Mesenchymal stem cell (in vitro differentiated cells and primary cell): ENCODE data around the gene DNAH10.

Experiments
- DNase-seq: peaks from one replicate; pipeline ENCODE4 v3.0.0-alpha.2; 2013
- H2AFZ ChIP-seq: one replicate; pipeline ENCODE4 v1.6.1; 2013; ENCODE audit warnings: low read depth, mild to moderate bottlenecking, control low read depth, inconsistent platforms, low read length, moderate library complexity
- H2AK5ac ChIP-seq: 2 replicates; pipeline ENCODE4 v1.6.1; 2013; ENCODE audit warnings: low read length, moderate library complexity, mild to moderate bottlenecking, inconsistent platforms; ENCODE audit not compliant: severe bottlenecking
- H2BK120ac ChIP-seq: one replicate; pipeline ENCODE4 v1.6.1; 2013; ENCODE audit warnings: low read depth, mild to moderate bottlenecking, inconsistent platforms, low read length, moderate library complexity
- H2BK12ac ChIP-seq, 2 experiments: one replicate each; pipeline ENCODE4 v1.6.1; 2013; ENCODE audit warnings: inconsistent platforms in 2 of 2, low read length in 2 of 2, mild to moderate bottlenecking in 2 of 2, moderate library complexity in 2 of 2, control low read depth in 1 of 2
- H2BK15ac ChIP-seq: one replicate; pipeline ENCODE4 v1.6.1; 2013; ENCODE audit warnings: mild to moderate bottlenecking, low read depth, inconsistent platforms; ENCODE audit not compliant: poor library complexity, severe bottlenecking
- H2BK5ac ChIP-seq: 2 replicates; pipeline ENCODE4 v1.6.1; 2013; ENCODE audit warnings: low read depth, mild to moderate bottlenecking, low read length, control low read depth, inconsistent platforms; ENCODE audit not compliant: poor library complexity, severe bottlenecking
- H3K14ac ChIP-seq, 2 experiments: one replicate each; pipeline ENCODE4 v1.6.1; 2013; ENCODE audit warnings: inconsistent platforms in 2 of 2, low read length in 2 of 2, control low read depth in 1 of 2, mild to moderate bottlenecking in 1 of 2, moderate library complexity in 1 of 2
- H3K18ac ChIP-seq, 2 experiments: one replicate each; pipeline ENCODE4 v1.6.1; 2013; ENCODE audit warnings: inconsistent platforms in 2 of 2, low read length in 2 of 2, control low read depth in 1 of 2, low read depth in 1 of 2, mild to moderate bottlenecking in 1 of 2
- H3K23ac ChIP-seq, 2 experiments: one replicate each; pipeline ENCODE4 v1.6.1; 2013; ENCODE audit warnings: inconsistent platforms in 2 of 2, low read length in 2 of 2, mild to moderate bottlenecking in 2 of 2, moderate library complexity in 2 of 2, control low read depth in 1 of 2
- H3K27ac ChIP-seq: 2 replicates; pipeline ENCODE4 v1.5.1; 2013; ENCODE audit warnings: mild to moderate bottlenecking, moderate library complexity, low read length, control low read depth, inconsistent platforms; ENCODE audit not compliant: poor library complexity, severe bottlenecking
- H3K27me3 ChIP-seq, 2 experiments: 2 replicates each; pipeline versions ENCODE4 v1.6.1 to v1.7.0; 2013; ENCODE audit warnings: low read length in 2 of 2, mild to moderate bottlenecking in 2 of 2, moderate library complexity in 2 of 2, control low read depth in 1 of 2, inconsistent platforms in 1 of 2; ENCODE audit not compliant: control insufficient read depth in 1 of 2, insufficient read depth in 1 of 2
- H3K36me3 ChIP-seq, 2 experiments: 2 replicates each; pipeline versions ENCODE4 v1.6.1 to v1.7.0; 2013; ENCODE audit warnings: low read length in 2 of 2, control low read depth in 1 of 2, inconsistent platforms in 1 of 2, low read depth in 1 of 2, mild to moderate bottlenecking in 1 of 2; ENCODE audit not compliant: insufficient read depth in 2 of 2, control insufficient read depth in 1 of 2
- H3K4ac ChIP-seq, 2 experiments: one replicate each; pipeline ENCODE4 v1.6.1; 2013; ENCODE audit warnings: inconsistent platforms in 2 of 2, low read length in 2 of 2, mild to moderate bottlenecking in 2 of 2, moderate library complexity in 2 of 2, control low read depth in 1 of 2, low read depth in 1 of 2
- H3K4me1 ChIP-seq: 2 replicates; pipeline ENCODE4 v1.6.1; 2013; ENCODE audit warnings: low read depth, low read length, control low read depth; ENCODE audit not compliant: control insufficient read depth, insufficient read depth
- H3K4me2 ChIP-seq: 2 replicates; pipeline ENCODE4 v1.6.1; 2013; ENCODE audit warnings: low read length, mild to moderate bottlenecking, inconsistent platforms; ENCODE audit not compliant: poor library complexity, severe bottlenecking
- H3K4me3 ChIP-seq, 2 experiments: 2 replicates each; pipeline versions ENCODE4 v1.5.1 to v1.7.0; 2013; ENCODE audit warnings: low read length in 2 of 2, mild to moderate bottlenecking in 2 of 2, control low read depth in 1 of 2, low read depth in 1 of 2; ENCODE audit not compliant: insufficient read depth in 1 of 2
- H3K79me1 ChIP-seq: replicated peaks from 2 replicates; pipeline ENCODE4 v1.6.1; 2013; ENCODE audit warnings: mild to moderate bottlenecking, control low read depth, low read length, inconsistent platforms; ENCODE audit not compliant: poor library complexity, severe bottlenecking
- H3K9ac ChIP-seq: 2 replicates; pipeline ENCODE4 v1.7.0; 2013; ENCODE audit warnings: mild to moderate bottlenecking, low read length, moderate library complexity
- H3K9me3 ChIP-seq: 2 replicates; pipeline ENCODE4 v1.7.0; 2013; ENCODE audit warnings: mild to moderate bottlenecking, low read length; ENCODE audit not compliant: control insufficient read depth
- H4K8ac ChIP-seq: one replicate; pipeline ENCODE4 v1.6.1; 2013; ENCODE audit warnings: inconsistent platforms, mild to moderate bottlenecking, low read length, moderate library complexity
- H4K91ac ChIP-seq: one replicate; pipeline ENCODE4 v1.6.1; 2013; ENCODE audit warnings: mild to moderate bottlenecking, low read length, inconsistent platforms
- WGBS: methylation state at CpG from one replicate; pipeline ENCODE4 v1.1.7; 2013; ENCODE audit warnings: mixed read lengths; 5-methylcytosine and 5-hydroxymethylcytosine counted together

DNAH10 gene

DNA sequence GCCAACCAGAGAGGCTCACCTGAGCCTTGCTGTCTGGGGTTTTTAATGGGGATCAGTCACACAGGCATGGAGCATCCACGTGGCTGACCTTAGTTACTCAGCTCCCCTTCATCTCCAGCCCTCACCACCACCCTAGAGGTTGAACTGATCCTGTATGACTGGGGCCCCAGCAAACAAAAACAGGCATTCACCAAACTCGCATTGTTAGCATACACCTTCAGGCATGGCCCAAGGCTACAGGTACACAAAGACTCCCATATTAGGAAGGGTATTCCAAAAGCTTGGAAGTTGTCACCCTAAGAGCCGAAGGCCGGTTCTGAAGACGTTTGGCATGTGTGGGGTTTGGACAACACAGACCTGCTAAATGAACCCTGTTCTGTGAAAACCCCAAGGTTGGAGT, 10.0 kb downstream of the DNAH10 start:
- Histone ChIP-seq H2AK5ac (no peak overlapping the region), H4K91ac (no peak overlapping the region), H2BK12ac (no peak overlapping the region), H3K4me2 (no peak overlapping the region), H3K18ac (no peak overlapping the region), H3K9ac (no peak overlapping the region), H4K8ac (no peak overlapping the region), H2BK5ac (no peak overlapping the region), H3K27ac (no peak overlapping the region), H3K4ac (no peak overlapping the region), H3K79me1 (no peaks in the 10 kb centered on the region), H3K4me3 (no peak overlapping the region), H3K36me3 (no peaks in the 10 kb centered on the region), H3K9me3 (peaks cover 7% of the 10 kb centered on the region), H3K23ac (no peak overlapping the region), H3K27me3 (peaks cover 24 to 36% of the 10 kb centered on the region in 2 experiments), H2BK120ac (no peak overlapping the region), H2AFZ (no peak overlapping the region), H3K14ac (no peak overlapping the region), H2BK15ac (no peak overlapping the region), H3K4me1 (no peaks in the 10 kb centered on the region)
- DNase-seq, result no peak
- 60% methylated on average over 4 of the region's 5 CpGs for WGBS

DNA sequence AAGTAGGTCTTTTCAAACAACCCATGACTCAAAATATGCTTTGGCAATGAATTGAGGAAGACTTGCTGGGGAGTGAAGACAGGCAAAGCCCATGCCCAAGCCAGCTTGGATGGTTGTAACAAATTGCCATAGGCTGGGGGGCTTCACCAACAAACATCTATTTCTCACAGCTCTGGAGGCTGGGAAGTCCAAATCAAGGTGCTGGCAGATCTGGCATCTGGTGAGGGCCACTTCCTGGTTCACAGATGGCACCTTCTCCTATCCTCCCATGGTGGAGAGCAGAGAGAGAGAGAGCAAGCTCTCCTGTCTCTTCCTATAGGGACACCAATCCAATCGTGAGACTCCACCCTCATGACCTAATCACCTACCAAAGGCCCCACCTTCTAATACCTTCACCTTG, 11.3 kb downstream of the DNAH10 start:
- no peak overlapping the region for H3K14ac ChIP-seq
- no peaks in the 10 kb centered on the region for H3K79me1 ChIP-seq
- no peak overlapping the region for H2BK12ac ChIP-seq
- no peak overlapping the region for H2AFZ ChIP-seq
- no peaks in the 10 kb centered on the region for H3K4me1 ChIP-seq
- WGBS, result 49% methylated on average over 1 of the region's 1 CpG
- no peak overlapping the region for H2BK15ac ChIP-seq
- no peak overlapping the region for H3K4ac ChIP-seq
- no peak overlapping the region for H4K91ac ChIP-seq
- H3K27ac ChIP-seq, result no peak overlapping the region
- no peak overlapping the region for H2BK5ac ChIP-seq
- H3K36me3 ChIP-seq, result no peaks in the 10 kb centered on the region
- H2AK5ac ChIP-seq, result no peak overlapping the region
- no peak overlapping the region for H3K18ac ChIP-seq
- no peak overlapping the region for H3K4me3 ChIP-seq
- no peak overlapping the region for H2BK120ac ChIP-seq
- peaks cover 19 to 37% of the 10 kb centered on the region in 2 experiments for H3K27me3 ChIP-seq
- H3K23ac ChIP-seq, result no peak overlapping the region
- H3K4me2 ChIP-seq, result no peak overlapping the region
- no peak overlapping the region for H3K9ac ChIP-seq
- DNase-seq, result no peak
- peaks cover 7% of the 10 kb centered on the region for H3K9me3 ChIP-seq
- no peak overlapping the region for H4K8ac ChIP-seq

DNA sequence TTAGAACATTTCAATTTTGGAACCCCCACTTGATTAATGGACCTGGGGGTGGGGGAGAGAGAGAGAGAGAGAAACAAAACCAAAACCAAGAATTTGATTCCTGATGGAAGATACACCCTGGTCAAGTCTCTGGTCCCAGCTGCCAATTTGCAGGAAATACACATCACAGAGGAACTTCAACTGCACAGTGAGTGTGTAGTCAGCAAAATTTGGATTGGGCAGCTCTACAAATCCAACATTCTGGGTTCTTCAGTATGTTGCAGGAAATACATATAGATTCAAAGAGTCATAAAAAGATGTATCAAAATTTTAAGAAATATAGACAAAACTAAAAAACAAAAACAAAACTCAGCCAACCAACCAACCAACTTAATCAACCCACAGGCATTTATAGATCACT, 17.4 kb downstream of the DNAH10 start:
- Histone ChIP-seq H4K8ac (no peak overlapping the region), H3K4ac (no peak overlapping the region), H3K4me3 (no peak overlapping the region), H3K9me3 (peaks cover 5% of the 10 kb centered on the region), H3K27me3 (peaks cover 8 to 18% of the 10 kb centered on the region in 2 experiments), H2BK120ac (no peak overlapping the region), H3K9ac (no peak overlapping the region), H2BK5ac (no peak overlapping the region), H3K4me1 (no peaks in the 10 kb centered on the region), H2AFZ (no peak overlapping the region), H4K91ac (no peak overlapping the region), H3K36me3 (no peaks in the 10 kb centered on the region), H3K4me2 (no peak overlapping the region), H3K23ac (no peak overlapping the region), H3K79me1 (no peaks in the 10 kb centered on the region), H2AK5ac (no peak overlapping the region), H2BK15ac (no peak overlapping the region), H3K18ac (no peak overlapping the region), H3K14ac (no peak overlapping the region), H2BK12ac (no peak overlapping the region), H3K27ac (no peak overlapping the region)
- no peak for DNase-seq

DNA sequence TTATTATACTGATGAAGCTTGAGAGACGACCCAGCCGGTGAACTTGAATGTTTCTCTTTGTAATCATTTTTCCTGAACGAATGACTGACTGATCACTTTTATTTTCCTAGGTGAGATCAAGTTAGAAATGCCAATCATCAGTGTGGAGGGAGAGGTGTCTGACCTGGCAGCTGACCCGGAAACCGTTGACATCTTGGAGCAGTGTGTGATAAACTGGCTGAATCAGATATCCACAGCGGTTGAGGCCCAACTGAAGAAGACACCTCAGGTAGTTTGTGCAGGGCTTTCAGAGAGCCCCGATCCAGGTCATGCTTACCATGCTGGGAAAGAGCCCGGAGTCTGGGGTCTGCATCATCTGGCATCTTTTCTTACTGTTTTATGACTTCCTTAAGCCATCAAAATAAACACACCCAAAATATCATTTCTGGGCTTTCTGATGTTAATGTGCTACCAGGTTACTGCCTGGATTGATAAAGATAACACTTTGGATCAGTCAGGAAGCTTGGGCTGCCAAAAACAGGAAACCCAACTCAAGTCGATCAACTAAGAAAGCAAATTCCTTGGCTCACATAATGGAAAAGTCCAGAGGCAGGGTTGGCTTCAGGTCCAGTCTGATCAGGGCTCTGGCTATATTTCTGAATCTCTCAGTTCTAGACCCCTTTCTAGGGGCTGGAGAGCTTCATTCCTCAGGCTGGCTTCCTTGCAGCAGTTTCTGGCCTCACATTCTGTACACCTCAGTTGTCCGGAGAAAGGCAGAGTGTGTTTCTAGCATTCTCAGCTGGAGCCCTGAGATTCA, 21.1 kb downstream of the DNAH10 start:
- no peak overlapping the region for H3K23ac ChIP-seq
- H3K36me3 ChIP-seq, result no peaks in the 10 kb centered on the region
- no peak overlapping the region for H3K14ac ChIP-seq
- WGBS, result 88% methylated on average over 10 of the region's 10 CpGs
- H3K4ac ChIP-seq, result no peak overlapping the region
- H3K4me3 ChIP-seq, result no peak overlapping the region
- H3K27me3 ChIP-seq, result peaks cover 12 to 14% of the 10 kb centered on the region in 2 experiments
- H4K91ac ChIP-seq, result no peak overlapping the region
- no peak overlapping the region for H3K18ac ChIP-seq
- H3K27ac ChIP-seq, result no peak overlapping the region
- no peak overlapping the region for H4K8ac ChIP-seq
- H3K9ac ChIP-seq, result no peak overlapping the region
- H3K4me1 ChIP-seq, result no peaks in the 10 kb centered on the region
- peaks cover 5% of the 10 kb centered on the region for H3K9me3 ChIP-seq
- H2BK5ac ChIP-seq, result no peak overlapping the region
- H2BK15ac ChIP-seq, result no peak overlapping the region
- no peak for DNase-seq
- no peak overlapping the region for H2AFZ ChIP-seq
- no peaks in the 10 kb centered on the region for H3K79me1 ChIP-seq
- H2BK120ac ChIP-seq, result no peak overlapping the region
- no peak overlapping the region for H2AK5ac ChIP-seq
- no peak overlapping the region for H3K4me2 ChIP-seq
- no peak overlapping the region for H2BK12ac ChIP-seq
